Measurements from ENCODE around the gene TPMT. TPM values are rescaled to one million over a fixed set of nuclear protein-coding genes. Genes with fewer than 3 reads are reported as not detected.

The TPMT gene
- total RNA-seq, 1 experiment from 2014 or later: 3.2 TPM

DNA sequence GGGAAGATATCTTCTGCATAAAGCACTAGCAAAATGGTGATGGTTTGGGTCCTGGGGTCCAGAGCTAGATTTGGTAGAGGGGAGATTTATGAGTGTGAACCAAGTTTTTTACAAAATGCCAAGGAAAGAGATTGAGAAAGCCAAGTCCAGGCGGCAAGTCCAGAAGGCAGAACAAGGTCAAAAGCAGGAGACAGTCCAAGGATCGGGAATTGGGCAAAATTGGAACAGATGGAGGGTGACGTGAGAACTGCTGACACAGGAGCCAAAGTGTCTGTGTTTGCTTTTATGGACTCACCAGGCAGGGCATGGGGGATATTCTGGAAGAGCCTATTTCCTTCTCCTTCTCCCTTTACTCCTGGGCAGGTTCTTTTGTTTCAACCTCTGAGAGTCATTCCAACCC is 36.5 kb downstream of the TPMT start:
- Histone ChIP-seq H3K9me3 (ENCODE audit: low read length) (no peaks in the 10 kb centered on the region), H3K9ac (ENCODE audit: low read length) (no peak overlapping the region), H3K4me2 (ENCODE audit: low read depth, low read length, poor library complexity, severe bottlenecking) (no peak overlapping the region), H2AFZ (ENCODE audit: low read length) (no peak overlapping the region), H3K27ac (ENCODE audit: low read length) (no peak overlapping the region), H3K4me1 (ENCODE audit: low read length) (no peaks in the 10 kb centered on the region), H3K79me2 (ENCODE audit: low read length) (no peaks in the 10 kb centered on the region), H3K36me3 (ENCODE audit: insufficient read depth, low read length) (no peaks in the 10 kb centered on the region), H3K27me3 (ENCODE audit: low read length) (no peaks in the 10 kb centered on the region), H4K20me1 (ENCODE audit: insufficient read depth, low read depth, low read length) (no peaks in the 10 kb centered on the region), H3K9me2 (replicated peaks; ENCODE audit: insufficient read depth, low read length) (no peaks in the 10 kb centered on the region), H3K4me3 (ENCODE audit: low read length) (no peak overlapping the region)
- DNase-seq: no peak

DNA sequence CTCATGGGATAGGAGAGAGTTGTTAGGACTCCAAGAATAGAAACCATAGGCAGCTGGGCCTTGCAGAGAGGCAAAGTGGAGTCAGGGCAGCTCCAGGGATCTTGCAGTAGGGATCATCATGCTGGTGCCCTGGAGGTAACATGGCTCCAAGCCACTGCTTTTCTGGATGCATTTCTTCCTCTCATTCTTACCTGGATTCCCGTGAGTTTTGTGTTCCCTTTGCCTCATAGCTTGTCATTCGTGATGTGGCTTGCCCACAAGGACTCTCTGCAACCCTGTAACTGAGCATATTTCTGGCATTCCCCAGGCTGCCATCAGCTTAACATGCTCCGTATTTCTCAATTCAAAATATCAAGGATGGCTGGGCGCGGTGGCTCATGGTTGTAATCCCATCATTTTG is 37.7 kb downstream of the TPMT start:
- no peaks in the 10 kb centered on the region for H3K9me2 ChIP-seq (replicated peaks; ENCODE audit: insufficient read depth, low read length)
- no peak overlapping the region for H3K27ac ChIP-seq (ENCODE audit: low read length)
- H3K79me2 ChIP-seq (ENCODE audit: low read length): no peaks in the 10 kb centered on the region
- H3K4me1 ChIP-seq (ENCODE audit: low read length): no peaks in the 10 kb centered on the region
- no peak overlapping the region for H3K4me2 ChIP-seq (ENCODE audit: low read depth, low read length, poor library complexity, severe bottlenecking)
- no peak overlapping the region for H3K9ac ChIP-seq (ENCODE audit: low read length)
- no peaks in the 10 kb centered on the region for H3K27me3 ChIP-seq (ENCODE audit: low read length)
- no peaks in the 10 kb centered on the region for H4K20me1 ChIP-seq (ENCODE audit: insufficient read depth, low read depth, low read length)
- no peak overlapping the region for H2AFZ ChIP-seq (ENCODE audit: low read length)
- H3K9me3 ChIP-seq (ENCODE audit: low read length): no peaks in the 10 kb centered on the region
- H3K4me3 ChIP-seq (ENCODE audit: low read length): no peak overlapping the region
- no peak for DNase-seq
- no peaks in the 10 kb centered on the region for H3K36me3 ChIP-seq (ENCODE audit: insufficient read depth, low read length)

DNA sequence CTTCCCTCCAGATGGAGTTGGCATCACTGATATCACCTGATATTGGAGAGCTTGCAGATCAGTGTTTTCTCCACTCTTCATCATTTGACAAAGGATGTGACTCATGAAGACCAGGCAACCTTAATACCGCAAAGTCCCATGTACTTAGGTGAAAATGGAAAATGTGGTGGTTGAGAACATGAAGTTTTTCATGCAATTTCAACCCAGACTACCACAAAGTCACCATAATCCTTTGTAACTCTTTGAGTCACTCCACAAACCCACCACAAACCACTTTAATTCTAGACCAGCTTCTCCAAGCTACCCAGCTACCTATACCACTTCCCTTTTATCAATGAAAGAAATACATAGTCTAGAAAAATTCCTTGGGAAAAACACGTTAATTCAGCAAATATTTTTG is 39.5 kb downstream of the TPMT start:
- DNase-seq: no peak
- Histone ChIP-seq H3K27me3 (ENCODE audit: low read length) (no peaks in the 10 kb centered on the region), H3K9ac (ENCODE audit: low read length) (no peak overlapping the region), H3K4me3 (ENCODE audit: low read length) (no peak overlapping the region), H3K9me3 (ENCODE audit: low read length) (no peaks in the 10 kb centered on the region), H3K4me2 (ENCODE audit: low read depth, low read length, poor library complexity, severe bottlenecking) (no peak overlapping the region), H3K27ac (ENCODE audit: low read length) (no peak overlapping the region), H4K20me1 (ENCODE audit: insufficient read depth, low read depth, low read length) (no peaks in the 10 kb centered on the region), H3K9me2 (replicated peaks; ENCODE audit: insufficient read depth, low read length) (no peaks in the 10 kb centered on the region), H3K36me3 (ENCODE audit: insufficient read depth, low read length) (no peaks in the 10 kb centered on the region), H3K79me2 (ENCODE audit: low read length) (no peaks in the 10 kb centered on the region), H3K4me1 (ENCODE audit: low read length) (no peaks in the 10 kb centered on the region), H2AFZ (ENCODE audit: low read length) (no peak overlapping the region)

DNA sequence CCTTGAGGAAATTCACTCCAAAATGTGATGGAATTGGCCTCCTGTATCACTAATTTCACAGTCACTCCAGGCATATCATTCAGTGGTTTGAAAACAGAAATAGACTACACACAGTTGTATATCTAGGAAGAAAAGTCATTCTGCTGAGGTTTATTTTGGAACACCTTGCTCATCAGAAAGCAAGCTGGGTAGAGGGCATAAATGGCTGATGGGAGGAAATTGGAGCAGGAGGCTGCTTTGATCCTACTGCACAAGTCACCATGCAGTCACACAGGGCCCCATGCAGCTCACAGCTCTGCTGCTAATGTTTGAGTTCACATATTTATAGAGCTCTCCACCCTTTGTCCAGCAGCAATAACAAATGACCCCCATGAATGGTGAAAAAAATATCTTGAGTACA is 44.7 kb downstream of the TPMT start:
- Histone ChIP-seq H3K9me3 (ENCODE audit: low read length) (0 out of 2 replicates have a peak, but pooled peaks cover 6% of the 10 kb centered on the region), H3K4me2 (ENCODE audit: low read depth, low read length, poor library complexity, severe bottlenecking) (no peak overlapping the region), H3K27ac (ENCODE audit: low read length) (no peak overlapping the region), H3K79me2 (ENCODE audit: low read length) (no peaks in the 10 kb centered on the region), H3K4me3 (ENCODE audit: low read length) (no peak overlapping the region), H3K27me3 (ENCODE audit: low read length) (no peaks in the 10 kb centered on the region), H3K36me3 (ENCODE audit: insufficient read depth, low read length) (no peaks in the 10 kb centered on the region), H2AFZ (ENCODE audit: low read length) (no peak overlapping the region), H3K9me2 (replicated peaks; ENCODE audit: insufficient read depth, low read length) (no peaks in the 10 kb centered on the region), H3K9ac (ENCODE audit: low read length) (no peak overlapping the region), H3K4me1 (ENCODE audit: low read length) (no peaks in the 10 kb centered on the region), H4K20me1 (ENCODE audit: insufficient read depth, low read depth, low read length) (no peaks in the 10 kb centered on the region)
- no peak for DNase-seq

DNA sequence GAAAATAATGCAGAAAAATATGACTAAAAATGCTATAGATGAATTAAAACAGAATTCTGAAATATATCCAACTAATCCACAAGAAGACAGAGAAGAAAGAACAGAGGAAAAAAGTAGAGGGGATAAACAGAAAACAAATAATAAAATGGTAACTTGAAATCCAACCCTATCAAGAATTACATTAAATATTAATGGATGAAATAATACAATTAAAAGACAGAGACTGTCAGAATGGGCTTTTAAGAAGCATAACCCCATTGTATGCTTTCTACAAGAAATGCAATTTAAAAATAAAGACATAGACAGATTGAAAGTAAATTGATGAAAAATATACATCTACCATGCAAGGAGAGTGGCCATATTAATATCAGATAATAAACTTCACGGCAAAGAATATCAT is 47.8 kb downstream of the TPMT start:
- no peak overlapping the region for H3K4me2 ChIP-seq (ENCODE audit: low read depth, low read length, poor library complexity, severe bottlenecking)
- no peak overlapping the region for H3K9ac ChIP-seq (ENCODE audit: low read length)
- H3K4me1 ChIP-seq (ENCODE audit: low read length): no peaks in the 10 kb centered on the region
- H3K9me2 ChIP-seq (replicated peaks; ENCODE audit: insufficient read depth, low read length): no peaks in the 10 kb centered on the region
- H3K79me2 ChIP-seq (ENCODE audit: low read length): no peaks in the 10 kb centered on the region
- H3K36me3 ChIP-seq (ENCODE audit: insufficient read depth, low read length): no peaks in the 10 kb centered on the region
- DNase-seq: no peak
- H3K4me3 ChIP-seq (ENCODE audit: low read length): no peak overlapping the region
- H3K27ac ChIP-seq (ENCODE audit: low read length): no peak overlapping the region
- no peaks in the 10 kb centered on the region for H3K27me3 ChIP-seq (ENCODE audit: low read length)
- no peak overlapping the region for H2AFZ ChIP-seq (ENCODE audit: low read length)
- H3K9me3 ChIP-seq (ENCODE audit: low read length): 0 out of 2 replicates have a peak, but pooled peaks cover 6% of the 10 kb centered on the region
- H4K20me1 ChIP-seq (ENCODE audit: insufficient read depth, low read depth, low read length): no peaks in the 10 kb centered on the region

DNA sequence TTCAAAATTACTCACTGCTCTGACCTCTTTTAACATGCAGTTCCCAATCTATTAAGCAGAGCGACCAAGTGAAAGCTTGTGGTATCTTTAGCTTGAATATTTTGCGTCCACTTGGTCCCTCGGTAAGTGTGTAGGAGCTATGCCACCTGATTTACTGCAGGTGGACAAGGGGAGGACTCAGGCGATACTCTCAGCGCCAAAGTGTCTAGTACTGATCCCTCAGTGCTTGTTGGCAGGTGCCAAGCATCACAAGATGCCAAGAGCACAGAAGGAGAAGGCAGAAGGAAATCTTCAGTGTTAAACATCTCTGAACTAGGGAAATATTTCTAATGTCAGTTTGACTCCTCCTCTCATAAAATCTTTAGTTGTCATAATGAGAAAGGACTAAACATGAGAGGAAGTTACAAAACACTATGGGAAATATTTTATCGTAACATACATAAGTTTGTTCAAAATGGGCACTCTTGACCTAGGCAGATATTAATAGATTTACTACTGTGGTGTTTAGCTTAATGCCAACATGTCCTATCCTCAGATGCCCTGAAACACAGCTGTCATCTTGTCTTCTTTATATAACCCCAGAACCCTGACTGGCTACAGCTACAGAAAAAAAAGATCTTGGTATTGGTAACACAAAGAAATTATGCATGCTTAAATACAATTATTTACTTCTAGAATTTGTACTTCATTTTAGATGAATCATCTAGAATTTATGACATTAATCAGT is 51.9 kb downstream of the TPMT start:
- Histone ChIP-seq H3K9me3 (ENCODE audit: low read length) (0 out of 2 replicates have a peak, but pooled peaks cover 6% of the 10 kb centered on the region), H3K4me2 (ENCODE audit: low read depth, low read length, poor library complexity, severe bottlenecking) (no peak overlapping the region), H3K4me3 (ENCODE audit: low read length) (no peak overlapping the region), H3K4me1 (ENCODE audit: low read length) (no peaks in the 10 kb centered on the region), H3K9me2 (replicated peaks; ENCODE audit: insufficient read depth, low read length) (no peaks in the 10 kb centered on the region), H3K27me3 (ENCODE audit: low read length) (no peaks in the 10 kb centered on the region), H2AFZ (ENCODE audit: low read length) (no peak overlapping the region), H3K9ac (ENCODE audit: low read length) (no peak overlapping the region), H3K36me3 (ENCODE audit: insufficient read depth, low read length) (no peaks in the 10 kb centered on the region), H3K79me2 (ENCODE audit: low read length) (no peaks in the 10 kb centered on the region), H4K20me1 (ENCODE audit: insufficient read depth, low read depth, low read length) (no peaks in the 10 kb centered on the region), H3K27ac (ENCODE audit: low read length) (no peak overlapping the region)
- DNase-seq: no peak

DNA sequence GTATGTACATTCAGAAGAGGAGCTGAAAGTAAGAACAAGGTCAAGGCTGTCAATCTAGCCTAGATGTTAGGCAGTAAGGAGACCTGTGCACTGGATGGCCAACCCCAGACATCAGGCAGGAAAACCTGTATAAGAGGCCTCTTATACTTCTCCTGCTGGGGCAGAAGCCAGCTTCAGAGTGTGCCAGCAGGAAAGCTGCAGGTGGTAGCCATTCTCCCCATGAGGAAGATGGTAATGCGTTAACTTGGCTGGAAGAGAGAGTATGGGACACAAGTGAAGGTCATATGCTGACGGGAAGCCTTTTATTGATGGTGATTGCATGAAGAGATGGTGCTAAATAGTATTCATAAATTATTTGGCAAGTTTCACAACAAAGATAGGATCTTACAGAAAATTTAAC is 53.0 kb downstream of the TPMT start:
- no peaks in the 10 kb centered on the region for H3K36me3 ChIP-seq (ENCODE audit: insufficient read depth, low read length)
- H3K4me3 ChIP-seq (ENCODE audit: low read length): no peak overlapping the region
- no peaks in the 10 kb centered on the region for H3K27me3 ChIP-seq (ENCODE audit: low read length)
- no peak for DNase-seq
- no peak overlapping the region for H2AFZ ChIP-seq (ENCODE audit: low read length)
- H3K4me2 ChIP-seq (ENCODE audit: low read depth, low read length, poor library complexity, severe bottlenecking): no peak overlapping the region
- no peaks in the 10 kb centered on the region for H3K79me2 ChIP-seq (ENCODE audit: low read length)
- no peaks in the 10 kb centered on the region for H3K9me2 ChIP-seq (replicated peaks; ENCODE audit: insufficient read depth, low read length)
- no peaks in the 10 kb centered on the region for H3K9me3 ChIP-seq (ENCODE audit: low read length)
- H3K27ac ChIP-seq (ENCODE audit: low read length): no peak overlapping the region
- H3K9ac ChIP-seq (ENCODE audit: low read length): no peak overlapping the region
- no peaks in the 10 kb centered on the region for H3K4me1 ChIP-seq (ENCODE audit: low read length)
- H4K20me1 ChIP-seq (ENCODE audit: insufficient read depth, low read depth, low read length): no peaks in the 10 kb centered on the region

DNA sequence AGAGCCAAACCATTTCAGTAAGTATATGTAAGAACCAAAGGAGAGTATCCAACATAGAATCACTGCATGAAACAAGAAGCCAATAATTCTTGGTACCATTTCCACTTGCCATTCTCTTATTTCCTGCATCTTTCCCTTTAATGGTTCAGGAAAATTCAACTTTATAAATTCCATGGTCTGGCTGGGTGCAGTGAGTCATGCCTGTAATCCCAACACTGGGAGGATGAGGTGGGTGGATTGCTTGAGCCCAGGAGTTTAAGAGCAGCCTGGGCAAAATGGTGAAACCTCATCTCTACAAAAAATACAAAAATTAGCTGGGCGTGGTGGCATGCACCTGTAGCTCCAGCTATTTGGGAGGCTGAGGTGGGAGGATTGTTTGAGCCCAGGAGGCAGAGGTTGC is 53.6 kb downstream of the TPMT start:
- Histone ChIP-seq H3K79me2 (ENCODE audit: low read length) (no peaks in the 10 kb centered on the region), H3K9me3 (ENCODE audit: low read length) (no peaks in the 10 kb centered on the region), H3K4me3 (ENCODE audit: low read length) (no peak overlapping the region), H3K36me3 (ENCODE audit: insufficient read depth, low read length) (no peaks in the 10 kb centered on the region), H4K20me1 (ENCODE audit: insufficient read depth, low read depth, low read length) (no peaks in the 10 kb centered on the region), H3K9ac (ENCODE audit: low read length) (no peak overlapping the region), H3K27me3 (ENCODE audit: low read length) (no peaks in the 10 kb centered on the region), H3K9me2 (replicated peaks; ENCODE audit: insufficient read depth, low read length) (no peaks in the 10 kb centered on the region), H3K4me2 (ENCODE audit: low read depth, low read length, poor library complexity, severe bottlenecking) (no peak overlapping the region), H3K4me1 (ENCODE audit: low read length) (no peaks in the 10 kb centered on the region), H3K27ac (ENCODE audit: low read length) (no peak overlapping the region), H2AFZ (ENCODE audit: low read length) (no peak overlapping the region)
- no peak for DNase-seq

Measured in Karpas-422 (cell line).